OCI-LY7 (cell line): Measurements from ENCODE around the gene C16orf74.

ENCODE experiments used
- EZH2phosphoT487 ChIP-seq: fragments of 200-600 bp; sonication (generic); IDR thresholded peaks from 2 replicates; pipeline ENCODE4 v1.6.1; 2018; ENCODE audit warnings: low read depth, borderline replicate concordance, mild to moderate bottlenecking, mixed run types, antibody characterized with exemption, low read length, moderate library complexity, mixed read lengths
- TF ChIP-seq, protein P1 (sequence below): fragments of 200-600 bp; sonication (generic); conservative IDR thresholded peaks from 2 replicates; pipeline ENCODE4 v1.5.1; 2014; ENCODE audit warnings: mild to moderate bottlenecking, antibody characterized with exemption, low read length, moderate library complexity, mixed read lengths

GRCh38 chr16:85715169-85716021 lies 35.5 kb downstream of the C16orf74 start:
- no peak for TF ChIP-seq EZH2phosphoT487
- TF ChIP-seq, protein P1, sequence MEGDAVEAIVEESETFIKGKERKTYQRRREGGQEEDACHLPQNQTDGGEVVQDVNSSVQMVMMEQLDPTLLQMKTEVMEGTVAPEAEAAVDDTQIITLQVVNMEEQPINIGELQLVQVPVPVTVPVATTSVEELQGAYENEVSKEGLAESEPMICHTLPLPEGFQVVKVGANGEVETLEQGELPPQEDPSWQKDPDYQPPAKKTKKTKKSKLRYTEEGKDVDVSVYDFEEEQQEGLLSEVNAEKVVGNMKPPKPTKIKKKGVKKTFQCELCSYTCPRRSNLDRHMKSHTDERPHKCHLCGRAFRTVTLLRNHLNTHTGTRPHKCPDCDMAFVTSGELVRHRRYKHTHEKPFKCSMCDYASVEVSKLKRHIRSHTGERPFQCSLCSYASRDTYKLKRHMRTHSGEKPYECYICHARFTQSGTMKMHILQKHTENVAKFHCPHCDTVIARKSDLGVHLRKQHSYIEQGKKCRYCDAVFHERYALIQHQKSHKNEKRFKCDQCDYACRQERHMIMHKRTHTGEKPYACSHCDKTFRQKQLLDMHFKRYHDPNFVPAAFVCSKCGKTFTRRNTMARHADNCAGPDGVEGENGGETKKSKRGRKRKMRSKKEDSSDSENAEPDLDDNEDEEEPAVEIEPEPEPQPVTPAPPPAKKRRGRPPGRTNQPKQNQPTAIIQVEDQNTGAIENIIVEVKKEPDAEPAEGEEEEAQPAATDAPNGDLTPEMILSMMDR: no peak
